Upper lobe of right lung (tissue), 1 donor: Measurements from ENCODE around the gene CBS. TPM values are rescaled to one million over a fixed set of nuclear protein-coding genes. Genes with fewer than 3 reads are reported as not detected.
"Not testable (repeated sequence)": the region's sequence is repeated elsewhere in the genome, so short reads cannot be mapped to it uniquely, and the experiment has no call there.

Experiments
- ATAC-seq: fragments of 200-7000 bp; cut with Tn5 transposase; one replicate; pipeline ENCODE4 v1.9.1; 2020; ENCODE audit warnings: mild to moderate bottlenecking, moderate library complexity
- DNase-seq: peaks from one replicate; pipeline ENCODE4 v3.0.0-alpha.2; 2020
- H3K27ac ChIP-seq: fragments of 200-600 bp; one replicate; pipeline ENCODE4 v1.8.0; 2022
- H3K27me3 ChIP-seq: fragments of 200-600 bp; one replicate; pipeline ENCODE4 v1.8.0; 2022; ENCODE audit warnings: mild to moderate bottlenecking
- H3K36me3 ChIP-seq: fragments of 200-600 bp; one replicate; pipeline ENCODE4 v1.8.0; 2022
- H3K4me1 ChIP-seq: fragments of 200-600 bp; one replicate; pipeline ENCODE4 v1.8.0; 2022
- H3K4me3 ChIP-seq: fragments of 200-600 bp; one replicate; pipeline ENCODE4 v1.8.0; 2022; ENCODE audit warnings: mild to moderate bottlenecking
- H3K9me3 ChIP-seq: fragments of 200-600 bp; one replicate; pipeline ENCODE4 v1.8.0; 2022
- CTCF ChIP-seq: fragments of 200-600 bp; IDR thresholded peaks from one replicate; pipeline ENCODE4 v1.8.0; 2022; ENCODE audit warnings: antibody characterized with exemption
- intact Hi-C: fragments of 100-400 bp; cut with DNase I; formaldehyde crosslinking; loops from one replicate; pipeline ENCODE4 v1.11.0; 2022
- total RNA-seq: library from RNA; stranded (reverse); fragmentation: NEBNext Ultra II Directional; extraction: Animal tissue kit (Norgen Biotek cat#: 25700); gene quantifications from one replicate; pipeline ENCODE4 v1.2.1, GENCODE V29; 2021
- donor health status: DM: no; HTN: yes; CAD: no; lungs with severe emphysema.

CBS gene
- total RNA-seq, 1 donor from 2014 or later = 69.0 TPM

GRCh38 chr21:43045876-43046821 lies 29.5 kb downstream of the CBS start:
- H3K36me3 ChIP-seq, H3K9me3 ChIP-seq, intact Hi-C loops, H3K27me3 ChIP-seq, H3K27ac ChIP-seq, H3K4me3 ChIP-seq, H3K4me1 ChIP-seq: not testable (repeated sequence)
- DNase-seq = peak; percentile 61
- peak; percentile 6 for ATAC-seq

- ATAC-seq (peak; percentile 90), DNase-seq (peak; percentile 59)
- H3K4me3 ChIP-seq, H3K4me1 ChIP-seq, H3K9me3 ChIP-seq, H3K27me3 ChIP-seq, intact Hi-C loops, H3K36me3 ChIP-seq: not testable (repeated sequence)
- peak overlapping the region; percentile 51 for H3K27ac ChIP-seq
Observed at GRCh38 chr21:43045165-43045875, 30.3 kb downstream of the CBS start.

- H3K36me3 ChIP-seq, ATAC-seq, H3K4me1 ChIP-seq, H3K27me3 ChIP-seq, H3K27ac ChIP-seq, intact Hi-C loops, H3K9me3 ChIP-seq, H3K4me3 ChIP-seq: not testable (repeated sequence)
- DNase-seq = peak; percentile 53
Observed at GRCh38 chr21:43044547-43044946, 31.1 kb downstream of the CBS start.

- H3K4me1 ChIP-seq, intact Hi-C loops: not testable (repeated sequence)
Observed at GRCh38 chr21:43043291-43043690, 32.3 kb downstream of the CBS start.

GRCh38 chr21:43042169-43042568 lies 33.5 kb downstream of the CBS start:
- DNase-seq = peak; percentile 46
- H3K4me3 ChIP-seq, H3K27me3 ChIP-seq, ATAC-seq, H3K36me3 ChIP-seq, H3K9me3 ChIP-seq, H3K4me1 ChIP-seq, H3K27ac ChIP-seq, intact Hi-C loops: not testable (repeated sequence)

More at GRCh38 chr21:43043291-43043690, 32.3 kb downstream of the CBS start:
- H3K27me3 ChIP-seq, ATAC-seq, H3K4me3 ChIP-seq, H3K9me3 ChIP-seq, H3K27ac ChIP-seq, H3K36me3 ChIP-seq: not testable (repeated sequence)
- peak; percentile 23 for DNase-seq

- H3K36me3 ChIP-seq, H3K4me1 ChIP-seq, H3K27ac ChIP-seq, H3K9me3 ChIP-seq, H3K4me3 ChIP-seq, H3K27me3 ChIP-seq, intact Hi-C loops: not testable (repeated sequence)
- peak; percentile 65 for ATAC-seq
- DNase-seq = peak; percentile 80
Observed at GRCh38 chr21:43038659-43039044, 37.0 kb downstream of the CBS start.

GRCh38 chr21:43037918-43038658 lies 37.5 kb downstream of the CBS start:
- H3K4me1 ChIP-seq, H3K4me3 ChIP-seq, H3K36me3 ChIP-seq, H3K9me3 ChIP-seq, H3K27ac ChIP-seq, ATAC-seq, intact Hi-C loops, H3K27me3 ChIP-seq: not testable (repeated sequence)
- DNase-seq = peak; percentile 45

- H3K9me3 ChIP-seq, H3K4me3 ChIP-seq, H3K36me3 ChIP-seq, H3K27me3 ChIP-seq, H3K27ac ChIP-seq, H3K4me1 ChIP-seq, intact Hi-C loops: not testable (repeated sequence)
- ATAC-seq (peak; percentile 93), DNase-seq (peak; percentile 85)
Observed at GRCh38 chr21:43036889-43037288, 38.7 kb downstream of the CBS start.

GRCh38 chr21:43034826-43035225 lies 40.8 kb downstream of the CBS start:
- H3K9me3 ChIP-seq = no peaks in the 10 kb centered on the region
- ATAC-seq (no peak), DNase-seq (peak; percentile 19)
- no peak overlapping the region for H3K27ac ChIP-seq
- H3K36me3 ChIP-seq = peaks cover 24% of the 10 kb centered on the region
- no peaks in the 10 kb centered on the region for H3K4me1 ChIP-seq
- no peaks in the 10 kb centered on the region for H3K27me3 ChIP-seq
- intact Hi-C loops = no loop called here
- no peak for TF ChIP-seq CTCF
- no peak overlapping the region for H3K4me3 ChIP-seq
